NOMO-1 treated with DMSO at 0.1 percent for 48 hours (cell line): ENCODE measurements around the gene SLFNL1.

Experiments
- DNase-seq: peaks from one replicate; lab custom pipeline; 2025; ENCODE audit not compliant: unreplicated experiment; lab: John Stamatoyannopoulos, UW

The SLFNL1 gene

GRCh38 chr1:40966417-40966816 is 55.1 kb downstream of the SLFNL1 start:
- DNase-seq, result no peak
